Measurements from ENCODE around the gene CLK2.

- no peak for TF ChIP-seq ZBTB33 (IDR thresholded peaks at IDR 0.05)
- TF ChIP-seq, protein P1, sequence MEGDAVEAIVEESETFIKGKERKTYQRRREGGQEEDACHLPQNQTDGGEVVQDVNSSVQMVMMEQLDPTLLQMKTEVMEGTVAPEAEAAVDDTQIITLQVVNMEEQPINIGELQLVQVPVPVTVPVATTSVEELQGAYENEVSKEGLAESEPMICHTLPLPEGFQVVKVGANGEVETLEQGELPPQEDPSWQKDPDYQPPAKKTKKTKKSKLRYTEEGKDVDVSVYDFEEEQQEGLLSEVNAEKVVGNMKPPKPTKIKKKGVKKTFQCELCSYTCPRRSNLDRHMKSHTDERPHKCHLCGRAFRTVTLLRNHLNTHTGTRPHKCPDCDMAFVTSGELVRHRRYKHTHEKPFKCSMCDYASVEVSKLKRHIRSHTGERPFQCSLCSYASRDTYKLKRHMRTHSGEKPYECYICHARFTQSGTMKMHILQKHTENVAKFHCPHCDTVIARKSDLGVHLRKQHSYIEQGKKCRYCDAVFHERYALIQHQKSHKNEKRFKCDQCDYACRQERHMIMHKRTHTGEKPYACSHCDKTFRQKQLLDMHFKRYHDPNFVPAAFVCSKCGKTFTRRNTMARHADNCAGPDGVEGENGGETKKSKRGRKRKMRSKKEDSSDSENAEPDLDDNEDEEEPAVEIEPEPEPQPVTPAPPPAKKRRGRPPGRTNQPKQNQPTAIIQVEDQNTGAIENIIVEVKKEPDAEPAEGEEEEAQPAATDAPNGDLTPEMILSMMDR (IDR thresholded peaks at IDR 0.05; ENCODE audit: low read depth, low read length, missing input control), result no peak
- no peak for TF ChIP-seq SP1 (IDR thresholded peaks at IDR 0.05)
- TF ChIP-seq EGR1 (IDR thresholded peaks at IDR 0.05; ENCODE audit: low read depth in 2 of 2), result no peak
- TF ChIP-seq RXRA (IDR thresholded peaks at IDR 0.05), result no peak
- TF ChIP-seq, protein P2, sequence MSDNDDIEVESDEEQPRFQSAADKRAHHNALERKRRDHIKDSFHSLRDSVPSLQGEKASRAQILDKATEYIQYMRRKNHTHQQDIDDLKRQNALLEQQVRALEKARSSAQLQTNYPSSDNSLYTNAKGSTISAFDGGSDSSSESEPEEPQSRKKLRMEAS (IDR thresholded peaks at IDR 0.05), result no peak
- TF ChIP-seq, protein P3, sequence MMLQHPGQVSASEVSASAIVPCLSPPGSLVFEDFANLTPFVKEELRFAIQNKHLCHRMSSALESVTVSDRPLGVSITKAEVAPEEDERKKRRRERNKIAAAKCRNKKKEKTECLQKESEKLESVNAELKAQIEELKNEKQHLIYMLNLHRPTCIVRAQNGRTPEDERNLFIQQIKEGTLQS (IDR thresholded peaks at IDR 0.05), result no peak
- no peak for TF ChIP-seq RAD21 (IDR thresholded peaks at IDR 0.05)
- TF ChIP-seq, protein P4, sequence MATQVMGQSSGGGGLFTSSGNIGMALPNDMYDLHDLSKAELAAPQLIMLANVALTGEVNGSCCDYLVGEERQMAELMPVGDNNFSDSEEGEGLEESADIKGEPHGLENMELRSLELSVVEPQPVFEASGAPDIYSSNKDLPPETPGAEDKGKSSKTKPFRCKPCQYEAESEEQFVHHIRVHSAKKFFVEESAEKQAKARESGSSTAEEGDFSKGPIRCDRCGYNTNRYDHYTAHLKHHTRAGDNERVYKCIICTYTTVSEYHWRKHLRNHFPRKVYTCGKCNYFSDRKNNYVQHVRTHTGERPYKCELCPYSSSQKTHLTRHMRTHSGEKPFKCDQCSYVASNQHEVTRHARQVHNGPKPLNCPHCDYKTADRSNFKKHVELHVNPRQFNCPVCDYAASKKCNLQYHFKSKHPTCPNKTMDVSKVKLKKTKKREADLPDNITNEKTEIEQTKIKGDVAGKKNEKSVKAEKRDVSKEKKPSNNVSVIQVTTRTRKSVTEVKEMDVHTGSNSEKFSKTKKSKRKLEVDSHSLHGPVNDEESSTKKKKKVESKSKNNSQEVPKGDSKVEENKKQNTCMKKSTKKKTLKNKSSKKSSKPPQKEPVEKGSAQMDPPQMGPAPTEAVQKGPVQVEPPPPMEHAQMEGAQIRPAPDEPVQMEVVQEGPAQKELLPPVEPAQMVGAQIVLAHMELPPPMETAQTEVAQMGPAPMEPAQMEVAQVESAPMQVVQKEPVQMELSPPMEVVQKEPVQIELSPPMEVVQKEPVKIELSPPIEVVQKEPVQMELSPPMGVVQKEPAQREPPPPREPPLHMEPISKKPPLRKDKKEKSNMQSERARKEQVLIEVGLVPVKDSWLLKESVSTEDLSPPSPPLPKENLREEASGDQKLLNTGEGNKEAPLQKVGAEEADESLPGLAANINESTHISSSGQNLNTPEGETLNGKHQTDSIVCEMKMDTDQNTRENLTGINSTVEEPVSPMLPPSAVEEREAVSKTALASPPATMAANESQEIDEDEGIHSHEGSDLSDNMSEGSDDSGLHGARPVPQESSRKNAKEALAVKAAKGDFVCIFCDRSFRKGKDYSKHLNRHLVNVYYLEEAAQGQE (IDR thresholded peaks at IDR 0.05), result no peak
- no peak for TF ChIP-seq YY1 (IDR thresholded peaks at IDR 0.05)
Measured at GRCh38 chr1:155254714-155255242, 18.5 kb downstream of the CLK2 start.
